HG03045 (cell line): ENCODE results near the gene ITPK1.

Source experiments
- ATAC-seq: cut with Tn5 transposase; IDR thresholded peaks from one replicate; pipeline ENCODE4 v1.9.1; 2021; ENCODE audit warnings: mild to moderate bottlenecking, moderate library complexity; ENCODE audit not compliant: unreplicated experiment

ITPK1 gene

DNA sequence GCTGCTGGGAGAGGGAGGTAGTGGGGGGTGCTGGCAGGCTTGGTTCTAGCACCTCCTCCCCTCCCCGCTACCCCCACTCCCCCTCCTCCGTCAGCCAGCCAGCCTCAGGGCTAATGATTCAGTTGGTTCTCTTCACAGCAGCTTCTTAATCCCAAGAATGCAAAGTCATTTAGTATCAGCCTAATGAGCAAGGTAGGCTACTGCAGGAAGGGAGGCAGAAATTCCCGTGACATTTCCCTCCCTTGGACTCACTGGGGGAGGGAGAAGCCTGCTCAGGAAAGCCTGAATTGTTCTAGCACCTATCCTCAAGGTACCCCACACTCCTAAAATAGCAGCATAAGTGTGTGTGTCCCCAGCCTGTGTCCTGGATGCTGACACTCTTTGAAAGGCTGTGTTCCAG, 29.8 kb downstream of the ITPK1 start:
- ATAC-seq: no peak

DNA sequence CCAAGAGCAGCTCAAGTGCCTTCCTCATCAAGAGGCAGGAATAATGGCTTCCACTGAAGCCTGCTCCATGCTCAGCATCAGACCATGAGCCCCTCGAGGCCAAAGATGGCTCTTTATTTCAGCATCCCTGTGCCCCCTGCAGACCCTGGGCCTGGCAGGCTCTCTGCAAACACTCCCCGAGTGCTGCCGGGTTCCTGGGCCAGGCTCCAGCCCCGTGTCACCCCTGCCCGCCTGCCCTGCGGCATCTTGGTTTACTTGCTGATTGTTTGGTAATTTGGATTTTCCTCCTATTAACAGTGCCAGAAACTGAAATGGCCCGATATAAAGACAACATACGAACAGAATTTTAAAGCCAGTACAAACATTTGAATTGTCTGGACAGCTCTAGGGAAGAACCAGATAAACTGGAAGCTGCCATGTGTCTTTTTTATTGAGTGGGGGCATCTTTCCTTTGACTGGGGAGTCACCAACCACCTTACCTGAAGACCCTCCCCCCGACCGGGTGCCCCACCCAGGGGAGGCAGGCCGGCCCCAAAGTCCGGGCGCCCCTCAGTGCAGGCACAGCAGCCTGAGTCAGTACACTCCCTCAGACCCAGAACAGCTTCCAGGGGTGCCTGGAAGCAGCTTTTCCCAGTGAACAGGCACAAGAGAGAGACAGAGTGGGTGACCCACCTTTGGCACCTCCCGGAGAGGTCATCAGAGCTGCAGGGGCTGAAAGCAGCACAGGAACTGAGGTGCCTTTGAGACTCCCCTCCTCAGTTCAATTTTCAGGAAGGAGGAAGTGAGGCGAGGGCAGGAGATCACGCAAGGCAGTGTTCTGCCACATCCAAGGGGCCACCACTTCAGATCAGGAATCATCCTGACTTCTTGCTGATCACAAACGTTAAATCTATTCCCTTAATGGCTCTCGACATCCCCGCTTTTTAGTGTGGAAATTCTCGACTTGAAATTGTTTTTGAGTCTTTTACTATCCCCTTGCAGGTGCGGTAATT, 30.6 kb downstream of the ITPK1 start:
- ATAC-seq: no peak

DNA sequence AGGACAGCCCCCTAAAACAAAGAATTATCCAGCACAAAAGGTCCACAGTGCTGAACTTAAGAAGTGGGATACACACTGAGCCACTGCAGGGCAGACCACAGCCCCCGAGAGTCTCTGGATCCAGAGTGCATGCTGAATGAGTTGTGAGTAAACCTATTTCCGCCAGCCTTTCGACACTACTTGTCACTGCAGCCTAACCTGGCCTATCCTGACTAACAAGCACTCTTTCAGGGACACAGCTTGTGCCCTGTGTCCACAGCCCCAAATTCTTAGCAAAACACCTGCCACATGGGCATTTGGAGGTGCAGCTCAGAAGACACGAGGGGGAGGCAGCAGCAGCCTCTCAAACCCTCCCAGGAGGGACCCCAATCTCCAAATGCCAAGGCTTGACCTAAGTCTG, 31.3 kb downstream of the ITPK1 start:
- no peak for ATAC-seq

DNA sequence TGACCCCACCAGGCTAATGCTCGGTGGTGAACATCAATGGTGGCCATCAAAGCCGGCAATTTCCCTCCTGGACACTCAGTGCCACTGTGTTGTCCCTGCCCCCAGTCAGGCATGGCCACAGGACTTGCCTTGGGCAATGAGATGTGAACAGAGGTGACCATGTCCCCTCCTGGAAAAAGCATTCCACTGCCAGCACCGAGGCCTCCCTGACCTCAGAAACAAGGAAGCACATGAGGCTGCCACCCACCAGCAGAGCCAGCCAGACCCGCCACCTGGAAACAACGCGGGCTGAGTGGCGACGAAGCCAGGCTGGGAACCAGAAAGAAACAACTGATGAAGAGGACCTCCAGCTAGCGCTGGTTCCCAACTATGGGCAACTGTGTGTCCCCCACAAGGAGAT, 31.8 kb downstream of the ITPK1 start:
- ATAC-seq: no peak

DNA sequence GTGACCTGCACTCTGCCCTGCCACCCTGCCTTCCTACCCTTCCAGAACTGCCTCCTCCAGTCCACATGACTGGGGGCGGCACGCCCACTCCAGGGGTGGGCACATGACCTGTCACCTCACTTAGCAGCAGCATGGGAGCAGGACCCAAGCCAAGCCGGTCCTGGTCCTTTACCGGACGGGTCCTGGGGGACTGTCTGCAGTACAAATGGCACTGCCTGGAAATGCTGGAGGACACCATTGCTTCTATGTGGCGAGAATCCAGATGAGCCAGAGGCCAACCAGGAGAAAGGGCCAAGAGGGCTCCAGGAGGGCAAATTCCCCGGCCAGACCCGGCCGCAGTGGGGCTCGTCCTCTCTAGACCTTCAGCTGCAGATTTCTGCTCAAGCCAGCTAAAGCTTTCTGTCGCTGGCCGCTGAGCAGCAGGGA, 33.1 kb downstream of the ITPK1 start:
- ATAC-seq: no peak

DNA sequence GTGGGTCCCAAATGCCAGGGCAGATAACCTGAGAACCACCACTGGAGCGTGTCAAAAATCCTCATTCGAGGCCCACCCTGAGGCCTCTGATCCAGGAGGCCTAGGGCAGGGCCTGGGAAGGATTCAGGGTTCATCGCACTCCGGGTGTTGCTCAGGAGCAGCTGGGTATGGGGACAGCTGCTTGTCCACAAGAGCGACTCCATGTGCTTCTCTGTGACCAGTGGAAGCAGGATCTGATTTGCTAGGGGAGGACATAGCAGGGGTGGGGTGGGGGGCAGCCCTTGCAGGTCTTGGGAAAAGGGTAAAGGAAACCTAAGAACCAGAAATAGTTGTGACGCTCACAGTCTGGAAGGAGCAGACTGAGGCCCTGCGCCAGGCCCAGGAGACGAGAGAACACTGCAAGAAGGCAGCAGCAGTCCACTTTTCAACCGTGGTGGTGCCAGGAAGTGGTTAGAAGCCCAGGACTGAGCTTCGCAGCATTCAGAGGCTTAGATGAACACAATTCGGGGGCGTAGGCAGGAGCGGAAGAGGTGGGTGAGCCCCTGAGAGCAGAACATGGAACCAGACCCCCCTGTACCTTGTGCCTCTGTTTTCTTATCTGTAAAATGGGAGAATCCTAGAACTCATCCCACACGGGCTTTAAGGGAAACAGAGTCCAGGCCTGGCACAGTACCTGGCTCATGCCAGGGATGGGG, 33.7 kb downstream of the ITPK1 start:
- no peak for ATAC-seq

DNA sequence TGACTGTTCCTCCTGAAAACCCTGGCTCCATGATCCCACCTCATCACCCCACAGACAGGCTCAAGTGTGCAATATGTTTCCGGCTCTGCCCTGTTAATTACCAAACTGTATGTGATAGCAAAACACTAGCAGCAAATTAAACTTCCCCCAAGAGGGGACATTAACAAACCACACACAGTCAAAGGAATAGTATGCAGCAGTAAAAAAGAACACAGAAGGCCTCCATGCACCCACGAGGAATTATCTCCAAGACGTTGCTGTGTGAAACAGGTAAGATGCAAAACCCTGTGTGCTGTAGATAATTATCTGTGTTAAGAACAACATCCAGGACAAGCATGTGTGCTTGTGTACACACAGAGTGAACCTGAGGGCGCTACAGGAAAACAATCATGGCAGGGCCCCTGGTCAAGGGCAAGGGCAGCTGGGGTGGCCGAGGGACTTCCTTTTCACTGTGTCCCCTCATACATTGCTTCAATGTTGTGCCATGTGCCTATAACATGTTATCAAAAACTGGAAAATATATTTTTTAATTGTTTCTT, 35.8 kb downstream of the ITPK1 start:
- ATAC-seq: no peak

DNA sequence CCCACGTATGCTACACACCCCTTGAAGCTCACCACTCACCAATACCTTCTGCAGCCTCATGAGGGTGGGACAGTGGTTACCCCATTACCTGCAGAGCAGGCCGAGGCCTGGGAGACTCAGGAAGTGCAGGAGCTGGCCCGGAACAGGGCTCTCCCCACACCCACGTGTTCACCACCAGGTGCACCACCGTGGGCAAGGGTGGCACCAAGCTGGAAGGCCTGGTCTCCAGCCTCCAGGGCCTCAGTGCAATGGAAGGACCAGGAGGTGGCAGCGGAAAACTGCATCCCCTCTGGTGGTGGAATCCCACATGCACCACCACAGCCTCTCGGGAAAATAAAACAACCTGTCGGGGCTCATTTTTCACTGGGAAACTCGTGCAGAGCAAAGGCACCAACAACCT, 36.4 kb downstream of the ITPK1 start:
- no peak for ATAC-seq

DNA sequence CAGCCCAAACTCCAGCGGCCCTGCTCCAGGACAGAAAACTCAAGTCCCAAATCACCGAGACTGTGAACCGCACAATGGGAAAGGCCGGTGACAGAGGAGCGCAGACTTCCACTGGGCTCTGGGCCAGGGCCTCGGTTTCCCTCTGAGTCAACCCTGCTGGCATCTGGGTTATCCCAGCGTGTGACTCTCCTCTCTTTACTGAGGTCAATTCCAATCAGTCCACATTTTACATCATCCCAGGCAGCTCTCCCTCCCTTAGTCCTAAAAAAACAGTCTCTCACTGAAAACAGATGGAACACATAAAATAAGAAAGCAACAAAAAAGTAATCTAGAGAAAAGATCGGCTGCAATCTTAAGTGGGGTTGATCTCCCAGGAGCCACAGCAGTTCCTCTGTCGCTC, 36.9 kb downstream of the ITPK1 start:
- no peak for ATAC-seq

DNA sequence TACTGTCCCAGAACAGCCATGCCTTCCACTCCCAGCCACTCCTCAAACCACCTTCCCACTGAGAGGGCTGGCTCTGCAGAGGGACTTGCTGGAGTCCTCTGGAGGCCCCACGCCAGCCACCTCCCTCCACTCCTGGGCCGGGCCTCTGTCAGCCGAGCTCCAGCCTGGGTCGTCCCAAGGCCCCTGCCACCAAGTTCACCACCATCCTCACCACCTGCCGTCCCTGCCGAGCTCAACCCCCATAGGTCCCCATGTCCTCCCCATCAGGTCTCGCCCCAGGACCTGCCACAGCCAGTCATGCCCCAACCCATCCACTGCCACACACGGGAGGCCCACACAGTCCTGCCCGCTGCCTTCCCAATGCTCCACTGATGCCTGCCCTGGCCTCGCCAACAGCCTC, 39.0 kb downstream of the ITPK1 start:
- ATAC-seq: no peak

DNA sequence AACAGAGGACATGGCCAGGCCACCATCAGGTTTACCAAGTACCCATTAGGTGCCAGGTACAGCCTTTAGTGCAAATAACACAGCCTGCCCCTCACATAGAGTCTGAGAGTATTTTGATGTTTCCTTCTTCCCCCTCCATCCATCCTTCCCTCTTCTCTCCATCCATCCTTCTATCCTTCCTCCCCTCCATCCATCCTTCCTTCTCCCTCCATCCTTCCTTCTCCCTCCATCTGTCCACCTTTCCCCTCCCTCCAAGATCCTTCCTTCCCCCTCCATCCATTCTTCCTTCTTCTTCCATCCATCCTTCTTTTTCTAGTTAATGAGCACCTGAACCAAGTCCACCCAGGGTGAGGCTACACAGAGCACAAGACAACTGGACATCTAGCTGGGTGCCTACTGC, 39.8 kb downstream of the ITPK1 start:
- ATAC-seq: no peak

DNA sequence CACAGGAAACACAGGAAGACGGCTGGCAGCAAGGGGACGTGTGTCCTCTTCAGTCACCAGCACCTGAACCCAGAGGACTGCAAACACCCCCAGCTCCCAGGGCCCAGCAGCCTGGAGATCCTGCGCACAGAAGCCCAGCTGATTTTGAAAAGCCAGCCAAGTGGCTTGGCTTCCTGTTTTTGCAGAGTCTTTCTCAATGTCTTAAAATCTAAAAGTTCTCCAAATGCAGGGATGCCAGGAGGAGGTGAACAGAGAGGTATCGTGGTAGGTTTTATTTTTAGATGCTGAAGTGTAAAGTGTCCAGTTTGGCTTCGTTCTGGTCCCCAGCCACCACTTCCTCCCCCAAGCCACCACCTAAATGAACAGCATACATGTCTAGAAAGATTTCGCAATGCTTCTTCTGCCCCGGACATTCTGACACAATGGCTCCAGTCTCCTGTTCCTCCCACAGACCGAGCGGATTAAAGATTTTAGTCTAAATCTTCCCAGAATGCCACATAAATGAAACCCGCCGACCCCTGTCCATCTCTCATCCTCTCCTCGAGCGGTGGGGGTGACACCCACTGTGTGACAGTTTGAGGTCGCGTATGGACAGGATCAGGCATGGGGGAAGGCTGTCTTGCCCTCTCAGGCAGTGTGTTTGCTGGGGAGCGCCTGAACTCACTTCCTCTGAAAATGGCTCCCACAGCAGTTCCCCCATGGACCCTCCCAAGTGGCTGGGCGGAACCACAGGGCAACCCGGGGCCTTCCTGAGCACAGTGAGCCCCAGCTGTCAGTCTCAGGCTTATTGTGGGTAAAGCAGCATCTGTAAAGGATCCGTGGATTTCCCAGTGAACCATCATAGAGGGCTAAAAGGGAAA, 41.6 kb downstream of the ITPK1 start:
- no peak for ATAC-seq

DNA sequence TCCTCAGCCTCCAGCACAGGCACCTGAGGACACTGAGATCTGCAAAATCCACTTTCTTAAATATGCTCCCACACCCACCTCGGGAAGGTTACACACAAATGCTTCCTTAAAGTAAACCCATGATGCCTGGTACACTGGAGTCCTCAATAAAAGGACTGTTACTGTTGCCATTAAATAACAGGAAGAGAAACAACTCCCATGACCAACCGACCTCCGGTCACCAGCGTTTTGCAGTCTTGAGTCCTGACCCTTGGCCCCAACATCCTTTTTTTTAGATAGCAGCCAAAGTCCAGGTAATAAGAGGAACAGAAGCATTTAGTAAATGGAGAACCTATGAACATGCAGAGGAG, 42.4 kb downstream of the ITPK1 start:
- no peak for ATAC-seq

DNA sequence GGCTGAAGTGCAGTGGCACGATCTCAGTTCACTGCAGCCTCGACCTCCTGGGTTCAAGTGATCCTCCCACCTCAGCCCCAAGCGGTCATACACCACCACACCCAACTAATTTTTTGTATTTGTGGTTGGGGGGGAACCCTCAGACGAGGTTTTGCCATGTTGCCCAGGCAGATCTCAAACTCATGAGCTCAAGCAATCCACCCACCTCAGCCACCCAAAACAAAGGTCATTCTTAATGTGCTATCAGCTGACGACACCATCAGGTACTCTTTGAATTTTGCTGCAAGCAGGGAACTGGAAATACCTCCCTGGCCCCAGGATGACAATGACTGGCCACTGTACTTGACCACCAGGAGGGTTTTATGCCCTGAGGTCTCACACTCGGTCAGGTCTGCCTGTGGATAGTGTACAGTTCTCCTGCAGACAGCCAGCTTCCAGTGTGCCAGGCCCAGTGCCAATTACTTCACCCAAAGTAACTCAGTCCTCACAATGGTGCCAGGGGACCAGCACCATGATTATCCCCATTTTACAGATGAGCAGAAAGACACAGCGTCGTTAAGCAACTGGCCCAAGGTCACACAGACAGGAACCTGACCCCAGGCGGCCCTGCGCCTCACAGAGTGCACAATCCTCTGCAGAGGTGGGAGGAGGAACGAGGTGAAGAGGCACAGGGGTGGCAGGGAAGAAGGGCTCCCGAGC, 42.9 kb downstream of the ITPK1 start:
- no peak for ATAC-seq

DNA sequence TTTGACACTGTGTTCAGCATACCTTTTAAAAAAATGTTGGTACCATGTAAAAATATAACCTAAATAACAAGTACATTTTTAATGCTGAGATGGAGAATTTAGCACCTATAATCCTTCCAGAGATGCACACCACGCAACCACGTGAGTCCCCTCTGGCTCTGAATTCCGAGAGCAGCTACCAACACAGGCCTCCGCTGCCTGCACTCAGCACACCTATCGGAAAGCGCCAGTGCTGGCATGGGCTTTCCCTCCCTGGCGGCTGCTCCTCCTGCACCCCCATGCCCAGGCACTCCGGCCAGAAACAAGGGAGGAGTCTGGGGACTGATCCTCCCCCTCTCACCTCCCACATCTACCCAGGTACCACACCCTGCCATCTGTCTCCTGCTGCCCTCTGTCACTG, 47.0 kb downstream of the ITPK1 start:
- no peak for ATAC-seq

DNA sequence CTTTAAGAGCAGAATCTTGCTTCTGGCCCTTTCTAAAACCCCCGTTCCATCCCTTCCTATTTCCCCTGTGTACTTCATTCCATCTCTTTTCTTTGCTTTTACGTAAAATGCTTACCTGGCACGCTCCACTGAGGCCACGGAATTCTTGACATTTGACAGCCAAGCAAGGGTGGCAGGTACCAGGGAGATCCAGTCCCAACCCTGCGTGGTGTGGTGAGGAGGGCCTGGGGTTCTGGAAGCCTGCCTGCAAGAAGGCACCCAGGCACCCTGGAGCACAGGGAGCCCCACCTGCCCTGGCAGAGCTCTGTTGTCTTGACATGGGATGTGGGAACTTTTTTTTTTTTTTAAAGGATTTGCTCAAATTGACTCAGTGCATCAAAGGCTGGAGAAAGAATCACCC, 48.6 kb downstream of the ITPK1 start:
- ATAC-seq: no peak

DNA sequence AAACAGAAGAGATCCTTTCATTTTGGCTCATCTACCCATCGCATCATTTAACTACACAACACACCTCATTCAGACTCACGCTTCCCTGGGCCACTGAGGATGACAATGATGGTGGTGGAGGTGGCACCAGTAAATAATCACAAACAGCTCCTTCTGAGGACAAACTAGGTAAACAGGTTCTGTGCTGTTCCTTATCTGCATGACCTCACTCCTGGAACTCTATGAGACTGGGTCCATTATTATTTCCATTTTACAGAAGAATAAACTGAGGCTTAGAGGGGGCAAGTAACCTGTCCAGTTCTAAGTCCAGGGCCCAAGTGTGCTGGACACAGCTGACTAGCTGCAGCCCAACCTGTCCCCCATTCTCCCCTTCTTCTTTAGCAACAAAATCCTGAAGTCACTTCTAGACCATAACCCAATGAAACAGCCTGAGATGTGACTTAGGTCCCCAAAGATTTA, 50.4 kb downstream of the ITPK1 start:
- ATAC-seq: no peak

DNA sequence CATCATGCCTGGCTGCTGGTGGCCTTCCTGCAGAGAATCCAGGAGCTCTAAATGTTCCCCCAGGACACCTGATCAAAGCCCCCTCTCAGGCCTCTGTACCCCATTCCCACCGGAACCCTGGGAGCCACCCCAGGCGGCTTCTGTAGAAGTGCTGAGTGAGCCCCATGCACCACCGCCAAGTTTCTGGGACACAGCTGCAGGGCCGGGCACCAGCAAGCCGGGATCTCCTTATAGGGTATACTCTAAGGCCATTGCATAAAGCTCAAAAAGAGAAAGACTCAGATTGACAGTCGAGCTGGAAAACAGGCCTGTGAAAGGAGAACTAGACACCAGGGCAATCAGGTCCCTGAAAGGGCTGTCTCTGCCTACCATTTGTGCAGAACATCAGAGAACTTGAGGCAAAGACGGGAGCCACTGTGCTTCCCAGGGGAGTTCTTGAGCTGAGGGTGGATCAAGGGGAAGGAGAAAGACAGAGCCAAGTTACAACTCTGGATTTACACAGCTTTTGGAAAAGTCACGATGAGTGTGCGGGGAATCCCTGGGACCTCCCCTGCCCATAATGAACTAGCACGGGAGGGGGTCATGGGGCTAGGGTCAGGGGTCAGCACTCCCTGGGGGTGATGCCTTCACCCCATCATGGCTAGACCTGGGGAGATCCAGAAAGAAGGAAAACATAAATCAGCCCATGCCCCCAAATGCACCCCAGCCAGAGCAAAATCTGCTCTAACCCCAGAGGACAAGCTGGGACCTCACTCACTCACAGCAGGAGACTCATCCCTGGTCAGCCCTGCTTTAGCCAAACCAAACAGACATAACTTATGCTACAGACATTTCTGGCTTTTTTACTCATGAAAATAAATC, 51.1 kb downstream of the ITPK1 start:
- ATAC-seq: no peak

DNA sequence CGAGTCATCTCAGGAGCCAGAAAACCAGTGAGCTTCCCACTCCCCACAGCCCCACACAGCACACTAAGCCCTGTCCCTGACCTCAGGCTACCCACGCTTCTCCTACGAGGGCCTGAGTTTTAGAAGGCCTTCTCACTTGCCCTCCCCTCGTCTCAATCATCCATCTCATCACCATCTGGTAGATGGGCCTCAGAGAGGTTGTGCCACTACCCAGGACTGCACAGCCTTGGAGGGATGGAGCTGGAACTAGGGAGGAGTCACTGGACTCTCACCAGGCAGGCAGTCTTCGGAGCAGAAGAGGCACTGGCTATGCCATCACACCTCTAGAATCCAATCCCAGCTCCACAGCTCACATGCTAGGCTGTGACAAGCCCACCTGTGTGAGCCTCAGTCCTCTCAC, 52.3 kb downstream of the ITPK1 start:
- ATAC-seq: no peak
